A549 (cell line): ENCODE results near the gene MED12.

Source experiments
- CHD2 ChIP-seq: fragments of 150-350 bp; IDR thresholded peaks from 2 replicates; pipeline ENCODE4 v1.6.1; 2014; ENCODE audit warnings: low read length; ENCODE audit not compliant: partially characterized antibody
- CTCF ChIP-seq: fragments of >200 bp; sonication (Bioruptor Twin); formaldehyde crosslinking; IDR thresholded peaks from 3 replicates; pipeline ENCODE4 v1.5.1; 2016
- MAFK ChIP-seq: fragments of 450-650 bp; IDR thresholded peaks from 2 replicates; pipeline ENCODE4 v1.6.1; 2014; ENCODE audit not compliant: partially characterized antibody
- RAD21 ChIP-seq, 2 experiments: fragments of >200 bp in 1 of 2; sonication (Bioruptor Twin) in 1 of 2; formaldehyde crosslinking in 1 of 2; IDR thresholded peaks in 1 of 2; conservative IDR thresholded peaks in 1 of 2; 2 replicates in 1 of 2; 3 replicates in 1 of 2; pipeline ENCODE4 v1.6.1; 2012 to 2018; ENCODE audit warnings: inconsistent platforms in 1 of 2
- REST ChIP-seq: fragments of 200-600 bp; sonication (generic); IDR thresholded peaks from 2 replicates; pipeline ENCODE4 v1.6.1; 2016; ENCODE audit warnings: antibody characterized with exemption, mild to moderate bottlenecking, moderate library complexity
- ZFP36 ChIP-seq: fragments of 450-650 bp; IDR thresholded peaks from 2 replicates; pipeline ENCODE4 v1.6.1; 2014; ENCODE audit warnings: borderline replicate concordance; ENCODE audit not compliant: partially characterized antibody
- TF ChIP-seq, protein P1 (sequence below): IDR thresholded peaks from 2 replicates; pipeline ENCODE4 v1.6.1; 2012; ENCODE audit warnings: low read depth, borderline replicate concordance
- TF ChIP-seq, protein P2 (sequence below): IDR thresholded peaks from 2 replicates; pipeline ENCODE4 v1.6.1; 2012

GRCh38 chrX:71171110-71171801 is 52.9 kb downstream of the MED12 start:
- TF ChIP-seq ZFP36: no peak
- no peak for TF ChIP-seq RAD21 (conservative IDR thresholded peaks at IDR 0.05 in 1 of 2, IDR thresholded peaks at IDR 0.05 in 1 of 2)
- TF ChIP-seq, protein P1, sequence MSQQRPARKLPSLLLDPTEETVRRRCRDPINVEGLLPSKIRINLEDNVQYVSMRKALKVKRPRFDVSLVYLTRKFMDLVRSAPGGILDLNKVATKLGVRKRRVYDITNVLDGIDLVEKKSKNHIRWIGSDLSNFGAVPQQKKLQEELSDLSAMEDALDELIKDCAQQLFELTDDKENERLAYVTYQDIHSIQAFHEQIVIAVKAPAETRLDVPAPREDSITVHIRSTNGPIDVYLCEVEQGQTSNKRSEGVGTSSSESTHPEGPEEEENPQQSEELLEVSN: no peak
- TF ChIP-seq CHD2: no peak
- no peak for TF ChIP-seq CTCF
- TF ChIP-seq MAFK: no peak
- TF ChIP-seq, protein P2, sequence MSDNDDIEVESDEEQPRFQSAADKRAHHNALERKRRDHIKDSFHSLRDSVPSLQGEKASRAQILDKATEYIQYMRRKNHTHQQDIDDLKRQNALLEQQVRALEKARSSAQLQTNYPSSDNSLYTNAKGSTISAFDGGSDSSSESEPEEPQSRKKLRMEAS: no peak
- no peak for TF ChIP-seq REST
